ENCODE measurements around the gene SPINK4. TPM values are rescaled to one million over a fixed set of nuclear protein-coding genes. Genes with fewer than 3 reads are reported as not detected.
A peak's percentile ranks its signal among the peaks of the same experiment; 100 is the strongest.

Gene SPINK4, protein sequence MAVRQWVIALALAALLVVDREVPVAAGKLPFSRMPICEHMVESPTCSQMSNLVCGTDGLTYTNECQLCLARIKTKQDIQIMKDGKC
- not detected in 2 replicates for total RNA-seq
- not detected for polyA plus RNA-seq (2012)

DNA sequence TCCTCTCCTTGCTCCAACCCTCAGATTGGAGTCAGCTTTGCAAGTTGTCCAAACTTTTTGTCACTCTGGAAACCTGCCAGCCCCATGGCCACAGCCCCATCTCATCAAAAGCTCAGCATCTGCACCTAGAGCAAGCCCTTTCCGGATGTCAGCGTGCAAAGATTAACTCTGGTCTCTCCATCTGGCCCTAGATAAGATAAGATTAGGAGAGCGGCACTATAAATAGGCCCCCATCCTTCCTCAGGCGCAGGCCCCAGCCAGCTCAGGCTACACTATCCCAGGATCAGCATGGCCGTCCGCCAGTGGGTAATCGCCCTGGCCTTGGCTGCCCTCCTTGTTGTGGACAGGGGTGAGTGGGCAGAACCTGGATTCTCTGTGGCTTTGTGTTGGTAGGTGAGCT lies at the start of gene SPINK4:
Gene SPINK4 (plus strand): TSS at position 247 of the 400 bp plus-strand sequence. CDS start 42 bp downstream, at position 289.
- DNase-seq (ENCODE audit: low read depth): peak; percentile 36

DNA sequence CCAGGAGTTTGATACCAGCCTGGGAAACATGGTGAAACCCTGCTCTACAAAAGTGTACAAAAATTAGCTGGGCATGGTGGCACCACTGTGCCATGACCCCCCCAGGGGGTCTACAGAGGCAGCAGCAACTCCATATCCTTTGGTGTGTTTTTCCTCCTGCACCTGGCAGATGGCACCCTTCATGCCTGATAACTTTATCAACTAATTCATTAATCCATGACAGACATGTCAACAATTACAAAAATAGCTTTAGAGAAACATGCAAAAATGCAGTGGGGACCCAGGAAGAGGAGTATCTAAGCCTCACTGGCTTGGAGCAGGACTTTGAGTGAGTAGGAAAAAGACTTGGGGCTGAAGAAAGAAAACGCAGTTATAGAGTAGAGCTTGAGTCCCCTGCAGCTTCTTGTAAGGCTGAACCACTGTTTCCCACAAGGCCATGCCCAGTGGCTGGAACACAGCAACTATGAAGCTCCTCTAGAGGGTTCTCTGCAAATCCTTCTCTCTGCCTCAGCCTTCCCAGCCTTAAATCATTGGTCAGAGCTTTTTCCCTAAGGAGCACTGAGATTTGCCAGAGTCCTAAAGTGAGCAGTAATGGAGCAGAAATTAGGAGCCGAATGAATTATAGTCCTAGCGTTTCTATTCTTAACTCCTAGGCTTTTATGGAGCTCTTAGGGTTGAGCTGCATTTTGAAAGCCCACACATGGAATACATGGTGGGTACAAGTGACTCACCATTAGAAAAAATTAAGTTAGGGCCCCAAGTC lies 47.3 kb upstream of the SPINK4 start:
- DNase-seq (ENCODE audit: low read depth): no peak

DNA sequence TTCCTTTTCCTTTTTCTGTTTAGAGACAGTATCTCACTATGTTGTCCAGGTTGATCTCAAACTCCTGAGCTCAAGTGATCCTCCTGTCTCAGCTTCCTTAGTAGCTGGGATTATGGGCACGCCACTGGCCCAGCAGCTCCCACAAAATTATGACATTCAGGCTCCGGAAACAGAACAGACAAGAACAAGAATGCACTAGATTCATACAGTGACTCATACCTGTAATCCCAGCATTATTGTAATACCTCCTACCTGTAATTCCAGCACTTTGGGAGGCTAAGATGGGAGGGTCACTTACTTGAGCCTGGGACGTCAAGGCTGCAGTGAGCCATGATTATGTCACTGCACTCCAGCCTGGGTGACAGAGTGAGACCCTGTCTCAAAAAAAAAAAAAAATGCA lies 46.1 kb upstream of the SPINK4 start:
- DNase-seq (ENCODE audit: low read depth): no peak

DNA sequence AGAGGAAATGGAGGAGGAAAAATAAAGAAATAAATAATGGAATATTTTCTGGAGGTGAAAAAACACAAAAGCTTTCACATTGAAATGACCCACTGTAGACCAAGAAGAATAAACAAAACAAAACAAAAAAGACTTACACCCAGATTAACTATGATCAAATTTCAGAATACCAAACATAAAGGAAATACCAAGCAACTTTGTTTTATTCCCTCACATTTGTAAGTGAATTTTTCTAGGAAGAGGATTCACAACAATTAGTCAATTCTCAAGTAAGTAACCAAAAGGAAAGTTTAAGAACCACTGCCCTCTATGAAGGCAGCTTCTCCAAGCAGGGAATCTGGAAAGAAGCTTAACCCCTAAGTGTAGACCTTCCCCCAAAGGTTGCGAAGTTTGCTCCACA lies 43.2 kb upstream of the SPINK4 start:
- no peak for DNase-seq (ENCODE audit: low read depth)

DNA sequence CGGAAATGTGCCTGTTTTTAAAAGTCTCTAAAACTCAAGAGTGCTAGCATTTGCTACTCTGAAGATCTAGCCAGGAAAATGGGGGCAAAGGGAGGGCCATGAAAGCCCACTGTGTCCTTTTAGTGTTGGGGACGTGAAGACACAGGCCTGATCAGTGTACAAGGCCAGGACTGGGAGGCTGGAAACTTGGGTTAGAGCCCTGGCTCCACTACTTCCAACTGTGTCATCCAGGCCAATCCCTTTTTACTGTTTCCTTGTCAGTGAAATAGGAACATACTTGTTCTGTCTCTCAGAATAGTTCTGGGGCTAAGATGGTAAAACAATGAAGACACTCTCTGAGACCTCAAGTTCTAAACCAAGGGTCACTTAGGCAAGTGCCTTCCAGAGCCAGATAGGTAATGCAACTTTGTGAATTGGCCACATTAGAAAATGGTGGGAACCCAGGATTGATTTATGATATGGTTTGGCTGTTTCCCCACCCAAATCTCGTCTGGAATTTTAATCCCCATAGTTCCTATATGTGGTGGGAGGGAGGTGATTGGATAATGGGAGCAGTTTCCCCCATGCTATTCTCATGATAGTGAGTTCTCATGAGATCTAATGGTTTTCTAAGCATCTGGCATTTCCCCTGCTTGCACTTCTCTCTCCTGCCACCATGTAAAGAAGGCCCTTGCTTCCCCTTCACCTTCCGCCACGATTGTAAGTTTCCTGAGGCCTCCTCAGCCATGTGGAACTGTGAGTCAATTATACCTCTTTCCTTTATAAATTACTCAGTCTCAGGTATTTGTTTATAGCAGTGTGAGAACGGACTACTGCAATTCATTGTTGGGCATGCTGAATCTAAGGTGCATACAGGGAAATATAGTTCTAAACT lies 42.5 kb upstream of the SPINK4 start:
- DNase-seq (ENCODE audit: low read depth): no peak

DNA sequence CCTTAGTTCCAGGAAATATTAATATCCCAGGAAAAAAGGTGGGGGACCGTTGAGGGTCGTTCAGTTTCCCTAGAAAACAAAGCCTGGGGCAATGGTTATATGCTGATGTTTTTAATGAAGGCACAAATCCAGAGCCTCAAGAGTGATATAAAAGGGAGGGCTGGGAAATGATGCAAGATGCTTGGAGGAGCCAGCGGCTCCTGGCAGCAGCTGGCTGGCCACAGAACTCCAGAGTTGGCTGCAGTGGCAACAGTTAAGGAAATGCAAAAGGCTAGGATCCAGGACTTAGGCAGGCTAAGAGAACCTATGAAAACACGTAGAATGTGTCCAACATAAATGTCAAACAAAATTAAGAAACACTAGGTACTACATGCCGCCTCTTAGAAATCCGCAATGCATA lies 41.8 kb upstream of the SPINK4 start:
- peak; percentile 70 for DNase-seq (ENCODE audit: low read depth)

DNA sequence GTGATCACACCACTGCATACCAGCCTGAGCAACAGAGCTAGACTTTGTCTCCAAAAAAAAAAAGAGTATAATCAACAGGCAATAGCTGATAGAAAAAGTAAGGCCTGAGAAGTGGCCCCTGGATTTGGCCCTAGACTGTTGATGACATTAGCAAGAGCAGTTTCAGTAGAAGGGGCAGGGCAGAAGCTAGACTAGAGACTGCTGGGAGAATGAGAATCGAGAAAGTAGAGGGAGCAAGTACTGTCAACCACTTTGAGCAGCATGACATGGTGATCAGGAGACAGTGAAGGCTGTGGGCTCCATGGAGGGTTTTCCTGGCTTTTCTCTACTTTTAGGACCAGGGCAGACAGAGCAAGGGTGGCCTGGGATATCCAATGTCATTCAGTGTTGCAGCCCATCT lies 37.9 kb upstream of the SPINK4 start:
- DNase-seq (ENCODE audit: low read depth): no peak

DNA sequence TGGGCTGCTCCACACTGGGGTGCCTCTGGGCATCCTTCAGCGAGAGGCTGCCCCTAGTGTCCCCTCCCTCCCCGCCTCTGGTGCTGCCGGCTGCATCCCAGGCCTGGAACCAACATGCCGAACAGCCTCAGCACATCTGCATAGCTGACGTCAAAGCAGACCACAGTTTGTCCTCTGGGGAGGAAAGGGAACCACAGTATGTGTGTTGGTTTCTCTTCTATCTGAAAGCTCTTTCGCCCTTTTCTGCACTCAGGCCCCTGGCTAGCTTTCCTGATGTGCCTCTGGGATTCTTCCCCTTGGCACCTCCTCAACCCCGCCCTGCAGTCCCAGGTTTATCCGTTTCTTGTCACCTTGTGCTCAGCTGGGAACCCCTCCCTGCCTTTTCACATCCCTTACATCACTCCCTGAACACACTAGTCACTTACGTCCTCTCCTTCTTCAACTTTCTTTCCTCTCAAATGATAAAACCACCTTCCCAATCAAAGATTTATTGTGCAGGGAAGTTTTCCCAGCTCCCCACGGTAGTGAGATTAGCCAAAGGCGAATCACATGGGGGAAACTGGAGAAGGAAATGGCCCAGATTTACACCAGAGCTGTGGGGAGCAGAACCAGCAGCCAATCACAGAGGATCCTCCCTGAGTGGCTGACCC lies 37.3 kb upstream of the SPINK4 start:
- peak; percentile 26 for DNase-seq (ENCODE audit: low read depth)

DNA sequence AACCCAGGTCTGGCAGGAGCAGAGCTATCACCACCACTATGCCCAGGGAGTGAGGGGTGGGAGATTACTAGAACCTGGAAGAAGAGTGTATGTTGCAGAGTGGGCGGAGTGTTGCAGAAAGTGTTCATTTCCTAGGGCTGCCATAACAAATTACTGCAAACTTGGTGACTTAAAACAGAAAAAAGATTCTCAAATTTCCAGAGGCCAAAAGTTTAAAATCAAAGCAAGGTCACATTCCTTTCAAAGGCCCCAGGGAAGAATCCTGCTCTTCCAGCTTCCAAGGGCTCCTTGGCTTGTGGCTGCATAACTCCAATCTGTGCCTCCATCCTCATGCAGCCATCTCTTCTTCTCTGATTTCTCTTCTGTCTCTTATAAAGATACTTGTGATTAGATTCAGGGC lies 30.6 kb upstream of the SPINK4 start:
- no peak for DNase-seq (ENCODE audit: low read depth)

DNA sequence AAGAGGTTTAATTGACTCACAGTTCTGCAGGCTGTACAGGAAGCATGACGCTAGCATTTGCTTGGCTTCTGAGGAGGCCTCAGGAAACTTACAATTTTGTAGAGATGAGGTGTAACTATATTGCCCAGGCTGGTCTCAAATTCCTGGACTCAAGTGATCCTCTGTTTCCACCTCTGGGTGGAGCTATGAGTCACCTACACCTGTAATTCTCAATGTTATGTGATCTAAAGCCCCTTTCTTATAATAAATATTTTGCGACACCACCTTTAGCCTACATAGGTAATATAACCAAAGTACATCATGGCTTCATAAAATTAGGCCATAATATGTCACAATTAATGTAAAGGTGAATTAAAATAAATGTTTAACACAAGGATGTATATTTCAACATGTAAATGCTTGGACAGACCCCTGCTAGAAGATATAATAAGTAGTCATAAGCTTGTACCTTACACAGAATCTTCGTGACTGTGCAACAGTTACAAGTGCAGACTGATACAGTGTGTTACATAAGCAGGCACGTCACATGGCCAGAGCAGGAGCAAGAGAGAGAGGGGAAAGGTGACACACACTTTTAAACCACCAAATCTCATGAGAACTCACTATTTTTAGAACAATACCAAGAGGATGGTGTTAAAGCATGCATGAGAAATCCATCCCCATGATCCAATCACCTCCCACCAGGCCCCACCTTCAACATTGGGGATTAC lies 29.8 kb upstream of the SPINK4 start:
- no peak for DNase-seq (ENCODE audit: low read depth)

DNA sequence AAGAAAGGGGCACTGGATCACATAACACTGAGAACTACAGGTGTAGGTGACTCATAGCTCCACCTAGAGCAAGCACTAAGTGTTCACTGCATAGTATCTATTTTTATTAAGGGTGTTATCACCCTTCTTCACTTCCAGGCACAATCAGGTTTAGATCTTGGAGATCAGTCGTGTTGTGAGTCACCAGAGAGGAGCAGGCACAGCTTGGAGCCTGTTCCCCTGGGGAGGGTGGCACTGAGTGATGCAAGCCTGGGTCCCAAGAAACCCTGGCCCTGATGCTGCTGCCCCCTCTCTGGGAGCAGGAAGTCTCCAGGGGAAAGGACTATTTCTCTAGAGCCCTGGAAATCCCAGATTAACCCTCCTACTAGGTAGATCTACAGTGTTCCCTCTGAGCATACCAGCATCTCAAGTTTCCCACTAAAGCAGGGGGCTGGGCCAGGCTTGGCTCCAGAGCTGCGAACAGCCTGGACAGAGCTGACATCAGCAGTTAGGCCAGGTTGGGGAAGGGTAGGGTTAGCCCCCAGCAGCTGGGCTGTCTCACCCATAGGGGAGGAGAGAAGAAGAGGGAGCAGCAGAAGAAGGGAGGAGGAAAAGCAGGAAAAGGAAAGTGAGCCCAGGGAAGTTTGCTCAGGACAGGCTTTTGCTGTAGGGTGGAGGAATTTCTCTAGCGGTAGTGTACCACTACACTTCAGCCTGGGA lies 28.1 kb upstream of the SPINK4 start:
- DNase-seq (ENCODE audit: low read depth): no peak

DNA sequence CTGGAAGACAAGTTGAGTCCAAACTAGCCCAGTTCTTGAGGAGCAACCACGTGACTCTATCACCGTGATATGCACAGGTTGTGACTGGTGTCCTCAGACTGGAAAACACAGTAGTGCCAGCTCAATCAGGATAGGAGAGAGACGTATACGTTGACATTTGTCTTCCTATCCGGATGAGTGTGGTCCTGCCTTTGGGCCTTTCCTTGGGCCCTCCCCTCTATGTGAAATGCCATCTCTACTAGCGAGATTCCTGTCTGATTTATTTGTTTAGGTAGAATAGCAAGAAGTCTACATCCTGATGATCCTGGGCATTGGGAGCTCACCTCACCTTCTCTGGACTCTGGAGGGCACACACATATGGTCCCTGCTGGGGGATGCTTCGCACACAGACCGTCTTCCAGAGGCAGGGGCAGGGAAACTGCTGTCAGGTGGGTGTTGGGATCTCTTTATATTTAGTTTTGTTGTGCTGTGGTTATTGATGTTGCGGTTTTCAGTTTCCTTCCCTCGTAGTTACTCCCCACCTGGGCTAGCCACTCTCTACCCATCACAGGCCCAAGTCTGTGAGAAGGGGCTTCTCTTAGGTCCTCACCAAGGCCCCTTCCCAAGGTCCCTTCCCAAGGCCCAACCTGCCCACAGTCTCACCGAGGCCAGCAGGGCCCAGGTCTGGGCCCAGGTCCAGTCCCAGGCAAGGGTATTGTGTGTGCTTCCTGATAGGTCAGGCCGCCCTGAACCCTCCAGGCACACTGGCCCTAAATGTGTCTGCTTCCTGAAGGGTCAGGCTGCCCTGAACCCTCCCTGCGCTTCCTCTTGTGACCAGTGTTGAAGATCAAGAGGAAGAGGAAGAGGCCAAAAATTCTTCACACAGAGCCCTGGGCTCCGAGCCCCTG lies 19.0 kb upstream of the SPINK4 start:
- no peak for DNase-seq (ENCODE audit: low read depth)

DNA sequence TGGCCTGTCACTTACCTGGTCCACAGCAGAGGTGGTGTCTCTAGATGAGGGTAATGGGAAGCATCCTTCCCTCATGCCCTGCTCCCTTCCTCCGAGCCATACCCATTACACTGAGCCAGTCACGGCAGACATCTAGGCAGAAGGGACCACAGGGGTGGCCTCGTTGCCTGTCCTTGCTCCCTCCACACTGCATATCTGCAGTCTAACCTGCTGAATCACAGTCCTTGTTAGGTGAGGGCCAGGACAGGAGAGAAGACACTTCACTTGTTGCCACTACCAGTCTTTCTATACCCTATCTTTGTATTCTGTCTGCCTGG lies 18.4 kb upstream of the SPINK4 start:
- DNase-seq (ENCODE audit: low read depth): no peak

DNA sequence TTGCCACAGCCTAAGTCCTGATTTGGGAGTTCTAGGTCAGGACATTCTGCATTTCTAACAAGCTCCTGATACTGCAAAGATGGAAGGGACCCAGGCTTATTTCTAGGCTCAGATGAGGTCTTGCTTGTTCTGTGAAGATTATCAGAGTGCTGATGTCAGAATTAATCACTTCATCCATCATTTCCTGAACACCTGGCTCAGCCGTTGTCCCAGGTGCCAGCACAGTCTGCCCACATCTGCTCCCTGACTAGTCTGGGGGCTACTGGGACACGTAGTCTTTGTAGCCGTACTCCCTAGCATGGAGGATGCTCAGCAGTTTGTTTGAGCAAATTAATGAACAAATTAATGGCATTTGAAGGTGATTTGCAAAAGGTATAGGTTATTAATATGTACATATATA lies 17.9 kb upstream of the SPINK4 start:
- no peak for DNase-seq (ENCODE audit: low read depth)

DNA sequence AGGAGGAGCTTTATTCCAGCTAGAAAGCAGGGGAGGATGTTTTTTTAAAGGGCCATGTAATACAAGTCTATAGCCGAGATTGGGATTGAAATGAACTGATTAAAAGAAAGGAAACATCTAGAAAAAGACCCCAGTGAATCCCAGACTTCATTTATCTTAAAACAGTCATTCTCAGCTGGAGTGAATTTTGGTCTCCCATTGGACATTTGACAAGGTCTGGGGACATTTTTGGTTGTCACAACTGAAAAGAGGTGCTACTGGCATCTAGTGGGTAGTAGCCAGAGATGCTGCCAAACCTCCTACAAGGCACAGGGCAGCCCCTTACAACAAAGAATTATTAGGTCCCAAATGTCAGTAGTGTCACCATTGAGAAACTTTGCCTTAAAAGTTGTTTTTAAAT lies 16.3 kb upstream of the SPINK4 start:
- DNase-seq (ENCODE audit: low read depth): peak; percentile 32

DNA sequence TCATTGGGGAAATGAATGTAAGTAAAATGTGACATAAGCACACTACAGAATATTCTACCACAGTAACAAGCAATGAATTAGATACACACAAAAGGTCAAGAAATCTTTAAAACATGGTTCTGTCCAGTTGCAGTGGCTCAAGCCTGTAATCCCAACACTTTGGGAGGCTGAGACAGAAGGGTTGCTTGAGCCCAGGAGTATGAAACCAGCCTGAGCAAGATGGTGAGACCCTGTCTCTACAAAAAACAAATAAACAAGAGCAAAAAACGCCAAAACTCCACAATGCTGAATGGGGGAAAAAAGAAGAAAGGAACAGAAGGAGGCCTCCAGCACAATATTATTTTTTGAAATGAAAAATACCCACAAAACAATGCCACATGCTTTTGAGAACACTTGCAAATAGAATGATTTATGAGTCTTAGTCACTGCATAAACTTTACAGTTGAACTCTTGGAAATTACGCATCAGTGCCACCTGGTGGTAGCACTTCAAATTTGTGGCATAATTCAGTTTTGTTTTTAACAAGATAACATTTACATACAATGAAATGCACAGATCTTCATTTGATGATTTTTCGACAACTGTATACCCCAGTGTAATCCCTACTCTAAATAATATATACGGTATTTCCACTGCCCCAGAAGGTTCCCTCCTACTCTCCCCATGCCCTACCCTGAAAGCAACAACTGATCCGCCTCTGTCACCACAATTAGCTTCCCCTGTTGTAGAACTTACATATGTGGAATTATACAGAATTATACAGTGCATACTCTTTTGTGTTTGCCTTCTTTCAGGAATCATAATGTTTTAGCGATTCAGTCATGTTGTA lies 14.4 kb upstream of the SPINK4 start:
- peak; percentile 81 for DNase-seq (ENCODE audit: low read depth)

DNA sequence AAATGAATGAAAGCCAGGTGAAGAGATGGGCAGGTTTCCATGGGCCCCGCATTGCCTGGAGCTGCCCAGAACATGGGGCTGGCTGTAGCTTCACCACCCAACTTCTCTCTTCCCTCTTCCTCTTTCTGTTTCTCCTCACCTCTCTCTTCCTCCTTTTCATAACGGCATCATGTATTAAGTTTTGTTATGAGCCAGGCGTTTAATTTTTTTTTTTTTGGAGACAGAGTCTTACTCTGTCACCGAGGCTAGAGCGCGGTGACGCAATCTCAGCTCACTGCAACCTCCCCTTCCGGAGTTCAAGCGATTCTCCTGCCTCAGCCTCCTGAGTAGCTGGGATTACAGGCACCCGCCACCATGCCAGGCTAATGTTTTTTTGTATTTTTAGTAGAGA lies 13.0 kb upstream of the SPINK4 start:
- DNase-seq (ENCODE audit: low read depth): no peak

DNA sequence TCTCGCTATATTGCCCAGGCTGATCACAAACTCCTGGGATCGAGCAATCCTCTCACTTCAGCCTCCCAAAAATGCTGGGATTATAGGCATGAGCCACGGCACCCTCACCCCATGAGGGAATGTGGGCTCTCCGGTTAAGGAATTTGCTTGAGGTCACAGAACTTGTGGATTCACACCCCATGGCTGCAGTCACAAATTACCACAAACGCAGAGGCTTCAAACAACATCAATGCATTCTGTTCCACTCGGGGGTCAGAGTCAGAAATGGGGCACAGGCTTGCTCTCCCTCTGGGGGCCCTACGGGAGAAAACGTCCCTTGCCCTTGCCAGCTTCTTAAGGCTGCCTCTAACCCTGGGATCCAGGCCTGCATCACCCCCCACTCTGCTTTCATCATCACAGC lies 12.2 kb upstream of the SPINK4 start:
- DNase-seq (ENCODE audit: low read depth): peak; percentile 35

DNA sequence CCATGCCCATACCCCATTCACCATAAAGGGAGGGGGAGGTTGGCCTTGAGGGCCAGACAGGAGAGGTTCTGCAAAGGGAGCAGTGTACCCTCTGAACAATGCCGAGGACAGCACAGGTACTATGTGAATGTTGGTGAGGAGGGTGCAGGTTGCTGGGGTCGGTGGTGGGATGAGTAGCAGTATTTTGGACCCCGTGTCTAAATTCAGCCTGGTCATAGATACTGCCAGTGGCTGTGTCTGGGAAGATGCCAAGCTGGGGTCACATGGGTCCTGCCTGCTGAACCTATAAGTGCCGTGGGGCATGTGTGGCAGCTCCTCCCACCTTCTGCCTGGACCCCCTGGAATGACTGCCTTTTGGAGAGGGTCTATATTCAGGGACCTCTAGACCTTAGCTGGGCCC lies 11.4 kb upstream of the SPINK4 start:
- DNase-seq (ENCODE audit: low read depth): no peak
